ENCODE data around the gene H2BK1.

H2BK1 gene

DNA sequence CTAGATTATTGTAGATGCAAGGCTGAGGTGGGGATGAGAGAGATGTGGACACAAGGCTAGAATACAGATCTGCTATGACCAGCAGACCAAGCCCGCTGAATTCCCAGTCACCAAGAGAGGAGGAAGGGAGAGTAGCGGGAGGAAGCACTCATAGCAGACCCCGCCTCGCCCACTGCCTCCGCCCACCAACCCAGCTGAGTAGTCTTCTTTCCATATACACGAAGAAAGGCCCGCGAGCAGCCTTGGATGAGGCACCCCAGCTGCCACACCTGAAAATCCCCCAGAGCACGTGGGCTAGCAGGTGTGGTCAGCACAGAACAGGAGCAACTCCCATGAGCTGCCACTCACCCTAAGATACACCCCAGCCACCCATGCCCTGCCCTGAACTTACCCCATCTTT lies 7.9 kb upstream of the H2BK1 start:
- peaks cover 94% of the 10 kb centered on the region for H3K36me3 ChIP-seq (ENCODE audit: insufficient read depth, low read length)
- no peak overlapping the region for H3K4me3 ChIP-seq (ENCODE audit: low read depth in 1 of 2, low read length in 2 of 2)
- H3K9me3 ChIP-seq (ENCODE audit: insufficient read depth, low read length, severe bottlenecking) = no peaks in the 10 kb centered on the region
- H3K4me2 ChIP-seq (ENCODE audit: insufficient read depth, low read length) = no peak overlapping the region
- H4K20me1 ChIP-seq (ENCODE audit: insufficient read depth, low read length) = no peaks in the 10 kb centered on the region; the same call in 1 of the 2 replicates
- TF ChIP-seq EZH2 (IDR thresholded peaks at IDR 0.05; ENCODE audit: borderline replicate concordance, low read depth, low read length, severe bottlenecking) = no peak
- TF ChIP-seq, protein P1, sequence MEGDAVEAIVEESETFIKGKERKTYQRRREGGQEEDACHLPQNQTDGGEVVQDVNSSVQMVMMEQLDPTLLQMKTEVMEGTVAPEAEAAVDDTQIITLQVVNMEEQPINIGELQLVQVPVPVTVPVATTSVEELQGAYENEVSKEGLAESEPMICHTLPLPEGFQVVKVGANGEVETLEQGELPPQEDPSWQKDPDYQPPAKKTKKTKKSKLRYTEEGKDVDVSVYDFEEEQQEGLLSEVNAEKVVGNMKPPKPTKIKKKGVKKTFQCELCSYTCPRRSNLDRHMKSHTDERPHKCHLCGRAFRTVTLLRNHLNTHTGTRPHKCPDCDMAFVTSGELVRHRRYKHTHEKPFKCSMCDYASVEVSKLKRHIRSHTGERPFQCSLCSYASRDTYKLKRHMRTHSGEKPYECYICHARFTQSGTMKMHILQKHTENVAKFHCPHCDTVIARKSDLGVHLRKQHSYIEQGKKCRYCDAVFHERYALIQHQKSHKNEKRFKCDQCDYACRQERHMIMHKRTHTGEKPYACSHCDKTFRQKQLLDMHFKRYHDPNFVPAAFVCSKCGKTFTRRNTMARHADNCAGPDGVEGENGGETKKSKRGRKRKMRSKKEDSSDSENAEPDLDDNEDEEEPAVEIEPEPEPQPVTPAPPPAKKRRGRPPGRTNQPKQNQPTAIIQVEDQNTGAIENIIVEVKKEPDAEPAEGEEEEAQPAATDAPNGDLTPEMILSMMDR (IDR thresholded peaks at IDR 0.05; ENCODE audit: borderline replicate concordance, extremely low read depth, low read length, poor library complexity, severe bottlenecking) = no peak
- no peak for DNase-seq
- no peaks in the 10 kb centered on the region for H3K79me2 ChIP-seq (ENCODE audit: insufficient read depth, low read length)
- no peak overlapping the region for H3K9ac ChIP-seq (ENCODE audit: low read depth, low read length)
- H3K27ac ChIP-seq (ENCODE audit: low read length) = no peak overlapping the region
- no peaks in the 10 kb centered on the region for H3K27me3 ChIP-seq (ENCODE audit: insufficient read depth, low read length, poor library complexity)
- ATAC-seq (ENCODE audit: insufficient read depth, low read depth) = no peak
- H2AFZ ChIP-seq (ENCODE audit: low read depth, low read length) = no peak overlapping the region
- H3K4me1 ChIP-seq (ENCODE audit: insufficient read depth, low read length) = no peaks in the 10 kb centered on the region

DNA sequence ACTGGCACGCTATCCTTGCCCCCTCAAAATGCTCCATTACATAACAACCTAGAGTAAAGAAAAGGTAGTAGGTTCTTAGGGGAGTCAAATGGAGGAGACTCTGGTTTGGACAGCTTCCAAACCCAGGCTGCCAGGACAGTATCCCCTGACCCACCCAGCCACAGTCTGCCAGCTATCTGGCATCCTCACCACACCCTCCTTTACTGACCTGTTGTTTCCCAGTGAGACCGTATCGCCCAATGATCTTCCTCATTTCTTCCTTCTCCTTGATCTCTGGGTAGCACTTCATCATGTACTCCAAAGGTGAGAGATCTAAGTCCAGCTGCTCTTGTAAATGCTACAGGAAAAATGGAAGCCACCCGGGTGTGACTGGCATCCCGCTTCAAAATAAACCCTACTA lies 5.1 kb upstream of the H2BK1 start:
- DNase-seq (no peak), ATAC-seq (ENCODE audit: insufficient read depth, low read depth) (no peak)
- Histone ChIP-seq H2AFZ (ENCODE audit: low read depth, low read length) (no peak overlapping the region), H3K4me1 (ENCODE audit: insufficient read depth, low read length) (no peaks in the 10 kb centered on the region), H3K27me3 (ENCODE audit: insufficient read depth, low read length, poor library complexity) (no peaks in the 10 kb centered on the region), H3K27ac (ENCODE audit: low read length) (no peak overlapping the region), H3K9me3 (ENCODE audit: insufficient read depth, low read length, severe bottlenecking) (no peaks in the 10 kb centered on the region), H3K36me3 (ENCODE audit: insufficient read depth, low read length) (peaks cover 76% of the 10 kb centered on the region), H3K4me2 (ENCODE audit: insufficient read depth, low read length) (no peak overlapping the region), H4K20me1 (ENCODE audit: insufficient read depth, low read length) (peaks cover 4% of the 10 kb centered on the region), H3K4me3 (ENCODE audit: low read depth in 1 of 2, low read length in 2 of 2) (no peak overlapping the region), H3K79me2 (ENCODE audit: insufficient read depth, low read length) (no peaks in the 10 kb centered on the region), H3K9ac (ENCODE audit: low read depth, low read length) (no peak overlapping the region)
- TF ChIP-seq, protein P1 (IDR thresholded peaks at IDR 0.05; ENCODE audit: borderline replicate concordance, extremely low read depth, low read length, poor library complexity, severe bottlenecking) = no peak
- no peak for TF ChIP-seq EZH2 (IDR thresholded peaks at IDR 0.05; ENCODE audit: borderline replicate concordance, low read depth, low read length, severe bottlenecking)

GRCh38 chr7:151213826-151214225 lies 3.5 kb upstream of the H2BK1 start:
- H3K36me3 ChIP-seq (ENCODE audit: insufficient read depth, low read length) = peaks cover 62% of the 10 kb centered on the region
- H4K20me1 ChIP-seq (ENCODE audit: insufficient read depth, low read length) = peaks cover 4% of the 10 kb centered on the region

More at GRCh38 chr7:151213826-151214225, 3.5 kb upstream of the H2BK1 start:
- Histone ChIP-seq H3K27me3 (ENCODE audit: insufficient read depth, low read length, poor library complexity) (no peaks in the 10 kb centered on the region), H3K9me3 (ENCODE audit: insufficient read depth, low read length, severe bottlenecking) (no peaks in the 10 kb centered on the region), H3K4me1 (ENCODE audit: insufficient read depth, low read length) (no peaks in the 10 kb centered on the region), H3K27ac (ENCODE audit: low read length) (no peak overlapping the region), H3K9ac (ENCODE audit: low read depth, low read length) (no peak overlapping the region), H3K4me2 (ENCODE audit: insufficient read depth, low read length) (no peak overlapping the region), H3K79me2 (ENCODE audit: insufficient read depth, low read length) (no peaks in the 10 kb centered on the region), H3K4me3 (ENCODE audit: low read depth in 1 of 2, low read length in 2 of 2) (no peak overlapping the region), H2AFZ (ENCODE audit: low read depth, low read length) (no peak overlapping the region)
- no peak for DNase-seq
- TF ChIP-seq, protein P1 (IDR thresholded peaks at IDR 0.05; ENCODE audit: borderline replicate concordance, extremely low read depth, low read length, poor library complexity, severe bottlenecking) = no peak
- TF ChIP-seq EZH2 (IDR thresholded peaks at IDR 0.05; ENCODE audit: borderline replicate concordance, low read depth, low read length, severe bottlenecking) = no peak
- ATAC-seq (ENCODE audit: insufficient read depth, low read depth) = no peak

All from DND-41 (cell line).